H9 (cell line): ENCODE measurements around the gene METTL26. TPM values are rescaled to one million over a fixed set of nuclear protein-coding genes. Genes with fewer than 3 reads are reported as not detected.

Experiments
- DNase-seq: peaks from one replicate; pipeline ENCODE4 v3.0.0-alpha.2; 2017
- H2AFZ ChIP-seq: one replicate; pipeline ENCODE4 v1.6.1; 2013; ENCODE audit warnings: mild to moderate bottlenecking, low read length, control low read depth, moderate library complexity
- H2AK5ac ChIP-seq: 2 replicates; pipeline ENCODE4 v1.6.1; 2013; ENCODE audit warnings: low read length, control low read depth, mixed read lengths; ENCODE audit not compliant: insufficient read length
- H2BK120ac ChIP-seq: one replicate; pipeline ENCODE4 v1.6.1; 2013; ENCODE audit warnings: low read depth, mild to moderate bottlenecking, low read length, control low read depth, inconsistent platforms; ENCODE audit not compliant: poor library complexity, severe bottlenecking
- H2BK12ac ChIP-seq: 2 replicates; pipeline ENCODE4 v1.6.1; 2013; ENCODE audit warnings: low read length, control low read depth, mixed read lengths, low read depth; ENCODE audit not compliant: insufficient read length
- H2BK15ac ChIP-seq: 2 replicates; pipeline ENCODE4 v1.6.1; 2013; ENCODE audit warnings: low read depth, low read length, control low read depth
- H2BK20ac ChIP-seq: one replicate; pipeline ENCODE4 v1.6.1; 2013; ENCODE audit warnings: low read depth, mild to moderate bottlenecking, low read length, control low read depth, inconsistent platforms; ENCODE audit not compliant: poor library complexity, severe bottlenecking
- H2BK5ac ChIP-seq: 2 replicates; pipeline ENCODE4 v1.6.1; 2013; ENCODE audit warnings: low read length, control low read depth, mixed read lengths; ENCODE audit not compliant: insufficient read length
- H3K14ac ChIP-seq: 2 replicates; pipeline ENCODE4 v1.6.1; 2013; ENCODE audit warnings: low read length, control low read depth; ENCODE audit not compliant: insufficient read depth
- H3K18ac ChIP-seq: 2 replicates; pipeline ENCODE4 v1.6.1; 2013; ENCODE audit warnings: low read depth, mild to moderate bottlenecking, mixed read lengths, low read length, control low read depth; ENCODE audit not compliant: insufficient read length
- H3K23ac ChIP-seq: 2 replicates; pipeline ENCODE4 v1.6.1; 2013; ENCODE audit warnings: low read length, control low read depth, mixed read lengths, low read depth; ENCODE audit not compliant: insufficient read length
- H3K23me2 ChIP-seq: 2 replicates; pipeline ENCODE4 v1.6.1; 2013; ENCODE audit warnings: low read depth, mild to moderate bottlenecking, mixed read lengths, low read length, control low read depth; ENCODE audit not compliant: insufficient read length, poor library complexity, severe bottlenecking
- H3K27ac ChIP-seq: 2 replicates; pipeline ENCODE4 v1.5.1; 2013; ENCODE audit warnings: low read length, control low read depth, mixed read lengths, low read depth; ENCODE audit not compliant: insufficient read length
- H3K27me3 ChIP-seq: 2 replicates; pipeline ENCODE4 v1.6.1; 2013; ENCODE audit warnings: low read length, control low read depth, inconsistent platforms; ENCODE audit not compliant: insufficient read depth
- H3K4ac ChIP-seq: 2 replicates; pipeline ENCODE4 v1.6.1; 2013; ENCODE audit warnings: low read depth, mild to moderate bottlenecking, control low read depth, inconsistent platforms, low read length, moderate library complexity
- H3K4me1 ChIP-seq: 2 replicates; pipeline ENCODE4 v1.6.1; 2013; ENCODE audit warnings: low read length, control low read depth, inconsistent platforms; ENCODE audit not compliant: insufficient read depth
- H3K4me2 ChIP-seq: 2 replicates; pipeline ENCODE4 v1.6.1; 2013; ENCODE audit warnings: low read length, control low read depth, mixed read lengths; ENCODE audit not compliant: insufficient read length, insufficient read depth
- H3K56ac ChIP-seq: 2 replicates; pipeline ENCODE4 v1.6.1; 2013; ENCODE audit warnings: low read depth, mild to moderate bottlenecking, mixed read lengths, low read length, control low read depth; ENCODE audit not compliant: insufficient read length
- H3K79me1 ChIP-seq: 2 replicates; pipeline ENCODE4 v1.6.1; 2013; ENCODE audit warnings: low read depth, mild to moderate bottlenecking, moderate library complexity, low read length, control low read depth, inconsistent platforms; ENCODE audit not compliant: insufficient read depth, poor library complexity, severe bottlenecking
- H3K79me2 ChIP-seq: 2 replicates; pipeline ENCODE4 v1.6.1; 2013; ENCODE audit warnings: low read length, control low read depth, inconsistent platforms; ENCODE audit not compliant: insufficient read depth
- H3K9ac ChIP-seq: 2 replicates; pipeline ENCODE4 v1.6.1; 2013; ENCODE audit warnings: low read length, control low read depth, mixed read lengths; ENCODE audit not compliant: insufficient read length; ENCODE audit errors: extremely low read depth
- H3K9me3 ChIP-seq: one replicate; pipeline ENCODE4 v1.6.1; 2013; ENCODE audit warnings: low read depth, low read length, inconsistent platforms; ENCODE audit not compliant: control insufficient read depth
- H3T11ph ChIP-seq: one replicate; pipeline ENCODE4 v1.6.1; 2013; ENCODE audit warnings: mild to moderate bottlenecking, low read length, control low read depth, inconsistent platforms
- H4K20me1 ChIP-seq: one replicate; pipeline ENCODE4 v1.6.1; 2013; ENCODE audit not compliant: control insufficient read depth, insufficient read length, insufficient read depth
- H4K5ac ChIP-seq: 2 replicates; pipeline ENCODE4 v1.6.1; 2013; ENCODE audit warnings: low read depth, mild to moderate bottlenecking, mixed read lengths, low read length, control low read depth; ENCODE audit not compliant: insufficient read length
- H4K8ac ChIP-seq: replicated peaks from 2 replicates; pipeline ENCODE4 v1.6.1; 2013; ENCODE audit warnings: low read length, control low read depth, mixed read lengths, low read depth; ENCODE audit not compliant: insufficient read length
- H4K91ac ChIP-seq: 2 replicates; pipeline ENCODE4 v1.6.1; 2013; ENCODE audit warnings: low read depth, mild to moderate bottlenecking, moderate library complexity, mixed read lengths, low read length, control low read depth; ENCODE audit not compliant: insufficient read length
- H3K27ac Mint-ChIP-seq, 3 experiments: 2 replicates in 2 of 3; 3 replicates in 1 of 3; pipeline ENCODE4 v1.8.0; 2020 to 2021; ENCODE audit warnings: mixed read lengths in 3 of 3, mild to moderate bottlenecking in 1 of 3, moderate library complexity in 1 of 3
- H3K27me3 Mint-ChIP-seq: 2 replicates; pipeline ENCODE4 v1.8.0; 2021; ENCODE audit warnings: low read depth, mild to moderate bottlenecking, moderate library complexity, mixed read lengths
- H3K36me3 Mint-ChIP-seq, 3 experiments: 2 replicates in 2 of 3; 3 replicates in 1 of 3; pipeline ENCODE4 v1.8.0; 2020 to 2021; ENCODE audit warnings: low read depth in 3 of 3, mixed read lengths in 3 of 3; ENCODE audit not compliant: insufficient read depth in 1 of 3
- H3K4me1 Mint-ChIP-seq, 2 experiments: 2 replicates each; pipeline ENCODE4 v1.8.0; 2020; ENCODE audit warnings: mixed read lengths in 2 of 2
- H3K4me3 Mint-ChIP-seq, 2 experiments: 2 replicates in 1 of 2; 3 replicates in 1 of 2; pipeline ENCODE4 v1.8.0; 2020 to 2021; ENCODE audit warnings: mild to moderate bottlenecking in 2 of 2, mixed read lengths in 2 of 2, moderate library complexity in 1 of 2
- H3K9me3 Mint-ChIP-seq, 2 experiments: 2 replicates in 1 of 2; 3 replicates in 1 of 2; pipeline ENCODE4 v1.8.0; 2020; ENCODE audit warnings: mild to moderate bottlenecking in 2 of 2, mixed read lengths in 2 of 2, moderate library complexity in 1 of 2
- CTCF ChIP-seq: fragments of 200-600 bp; sonication (generic); conservative IDR thresholded peaks from 3 replicates; pipeline ENCODE4 v1.8.0; 2021; ENCODE audit warnings: antibody characterized with exemption, mild to moderate bottlenecking
- WGBS: extraction: QIAGEN DNeasy Blood & Tissue Kit; methylation state at CpG from one replicate; pipeline ENCODE4 v1.1.7; 2013; ENCODE audit warnings: missing lambda C conversion rate, low lambda C conversion rate, mixed read lengths; ENCODE audit not compliant: insufficient read length; ENCODE audit errors: extremely low coverage; 5-methylcytosine and 5-hydroxymethylcytosine counted together
- total RNA-seq: library from RNA; stranded (reverse); gene quantifications from 2 replicates; pipeline ENCODE4 v1.2.1, GENCODE V29; 2021

METTL26 gene
- total RNA-seq, 1 experiment from 2014 or later, result 108 TPM

GRCh38 chr16:648071-648780 is 12.1 kb upstream of the METTL26 start:
- Histone ChIP-seq H4K20me1 (no peaks in the 10 kb centered on the region), H3K27ac (no peak overlapping the region), H3K79me1 (no peaks in the 10 kb centered on the region), H3K27me3 (no peaks in the 10 kb centered on the region), H4K8ac (no peak overlapping the region), H3K18ac (no peak overlapping the region), H2BK120ac (no peak overlapping the region), H4K91ac (no peak overlapping the region), H3T11ph (no peak overlapping the region), H4K5ac (no peak overlapping the region), H2AFZ (no peak overlapping the region), H2AK5ac (no peak overlapping the region), H3K9ac (peak overlapping the region; percentile 23), H3K4me1 (no peaks in the 10 kb centered on the region), H3K9me3 (no peaks in the 10 kb centered on the region), H3K79me2 (no peaks in the 10 kb centered on the region), H3K56ac (no peak overlapping the region), H3K4ac (no peak overlapping the region), H2BK20ac (no peak overlapping the region), H2BK12ac (no peak overlapping the region), H3K23me2 (peaks cover 9% of the 10 kb centered on the region), H2BK15ac (no peak overlapping the region), H3K14ac (no peak overlapping the region; the same call in 1 of the 2 replicates), H3K4me2 (peak overlapping the region; percentile 43), H2BK5ac (no peak overlapping the region), H3K23ac (no peak overlapping the region)
- peak; percentile 71 for DNase-seq
- Mint-ChIP-seq H3K4me3 (peak overlapping the region; percentile 74 to 84), H3K27ac (peak overlapping the region in 1 of 3 experiments; percentile 83; a peak in 1 of 7 replicates), H3K4me1 (peaks cover 2 to 12% of the 10 kb centered on the region in 2 experiments; a peak in 3 of 4 replicates), H3K36me3 (peaks cover 2 to 15% (median 4%) of the 10 kb centered on the region in 3 experiments; a peak in 4 of 7 replicates), H3K9me3 (no peaks in the 10 kb centered on the region), H3K27me3 (no peaks in the 10 kb centered on the region; the same call in 1 of the 2 replicates)
- TF ChIP-seq CTCF, result peak; percentile 75
- no CpG with 5 or more reads among the region's 24 CpGs for WGBS
